GM21786 (cell line): ENCODE measurements around the gene PSMD12.
A peak's percentile ranks its signal among the peaks of the same experiment; 100 is the strongest.
"Not testable (repeated sequence)": the region's sequence is repeated elsewhere in the genome, so short reads cannot be mapped to it uniquely, and the experiment has no call there.

Experiments
- ATAC-seq: cut with Tn5 transposase; IDR thresholded peaks from one replicate; pipeline ENCODE4 v1.9.1; 2021; ENCODE audit not compliant: unreplicated experiment

PSMD12 gene

DNA sequence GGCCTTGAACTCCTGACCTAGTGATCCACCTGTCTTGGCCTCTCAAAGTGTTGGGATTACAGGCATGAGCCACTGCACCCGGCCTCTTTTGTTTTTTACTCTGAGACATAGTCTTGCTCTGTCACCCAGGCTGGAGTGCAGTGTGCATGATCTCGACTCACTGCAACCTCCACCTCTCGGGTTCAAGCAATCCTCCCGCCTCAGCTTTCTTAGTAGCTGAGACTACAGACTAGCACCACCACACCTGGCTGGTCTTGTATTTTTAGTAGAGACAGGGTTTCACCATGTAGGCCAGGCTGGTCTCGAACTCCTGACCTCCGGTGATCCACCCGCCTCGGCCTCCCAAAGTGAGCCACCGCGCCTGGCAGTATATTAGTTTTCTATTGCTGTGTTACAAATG, 22.2 kb upstream of the PSMD12 start:
- ATAC-seq = not testable (repeated sequence)

DNA sequence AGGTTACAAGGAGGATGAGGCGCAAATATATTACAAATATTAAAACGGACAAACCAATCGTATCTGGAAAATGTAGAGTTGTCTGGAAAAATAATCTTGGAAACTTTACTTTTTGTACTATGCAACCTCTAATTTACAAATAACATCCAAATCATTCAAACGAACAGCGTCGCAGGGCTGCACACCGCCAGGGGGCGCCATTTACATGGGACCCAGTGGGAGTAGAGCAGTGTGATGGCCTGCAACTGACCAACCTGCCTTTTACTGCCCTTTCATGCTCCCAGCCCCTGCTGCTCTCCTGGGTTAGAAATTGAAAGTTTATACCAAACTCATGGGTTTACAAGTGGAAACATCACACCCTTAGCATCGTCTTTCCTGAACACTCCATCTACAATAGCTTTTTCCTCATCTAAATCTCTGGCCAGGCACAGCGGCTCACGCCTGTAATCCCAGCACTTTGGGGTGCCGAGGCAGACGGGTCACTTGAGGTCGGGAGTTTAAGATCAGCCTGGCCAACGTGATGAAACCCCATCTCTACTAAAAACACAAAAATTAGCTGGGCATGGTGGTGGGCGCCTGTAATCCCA, 20.7 kb upstream of the PSMD12 start:
- ATAC-seq = no peak

DNA sequence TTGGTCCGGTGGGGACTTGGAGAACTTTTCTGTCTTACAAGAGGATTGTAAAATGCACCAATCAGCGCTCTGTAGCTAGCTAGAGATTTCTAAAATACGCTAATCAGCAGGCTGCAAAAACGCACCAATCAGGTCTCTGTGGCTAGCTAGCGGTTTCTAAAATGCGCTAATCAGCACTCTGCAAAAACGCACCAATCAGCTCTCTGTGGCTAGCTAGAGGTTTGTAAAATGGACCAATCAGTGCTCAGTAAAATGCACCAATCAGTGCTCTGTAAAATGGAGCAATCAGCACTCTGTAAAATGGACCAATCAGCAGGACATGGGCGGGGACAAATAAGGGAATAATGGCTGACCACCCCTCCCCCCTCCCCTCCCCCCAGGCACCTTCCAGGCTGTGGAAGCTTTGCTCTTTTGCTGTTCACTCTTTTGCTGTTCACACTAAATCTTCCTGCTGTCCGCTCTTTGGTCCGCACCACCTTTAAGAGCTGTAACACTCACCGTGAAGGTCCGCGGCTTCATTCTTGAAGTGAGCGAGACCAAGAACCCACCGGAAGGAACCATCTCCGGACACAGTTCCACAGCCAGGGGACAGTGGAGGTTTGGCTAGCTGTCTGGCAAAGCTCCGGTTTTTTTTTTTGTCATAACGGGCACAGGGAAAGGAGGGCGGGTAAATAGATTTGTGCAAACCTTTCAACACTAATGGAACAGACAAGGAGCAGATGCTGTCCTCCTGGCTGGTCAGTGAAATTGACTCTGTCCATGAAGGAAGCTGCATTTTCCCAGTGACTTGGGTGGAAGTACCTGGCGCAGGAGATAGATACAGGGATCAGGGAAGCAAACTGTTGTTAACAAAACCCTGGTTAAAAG, 19.0 kb upstream of the PSMD12 start:
- no peak for ATAC-seq

DNA sequence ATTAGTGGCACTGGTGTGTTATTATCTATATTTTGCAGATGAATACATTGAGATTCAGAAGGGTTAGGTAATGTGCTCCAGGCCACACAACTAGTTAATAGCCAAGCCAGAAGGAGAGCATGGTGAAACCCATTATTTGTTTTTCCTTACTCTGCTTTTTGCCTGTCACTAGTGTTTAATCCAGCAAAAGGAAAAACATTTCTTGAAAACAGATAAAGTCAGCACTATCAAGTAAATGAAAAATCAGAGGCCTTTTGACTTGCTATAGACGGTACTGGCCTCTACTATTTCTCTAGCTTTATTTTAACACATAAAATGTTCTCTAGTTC, 15.5 kb upstream of the PSMD12 start:
- ATAC-seq = no peak

DNA sequence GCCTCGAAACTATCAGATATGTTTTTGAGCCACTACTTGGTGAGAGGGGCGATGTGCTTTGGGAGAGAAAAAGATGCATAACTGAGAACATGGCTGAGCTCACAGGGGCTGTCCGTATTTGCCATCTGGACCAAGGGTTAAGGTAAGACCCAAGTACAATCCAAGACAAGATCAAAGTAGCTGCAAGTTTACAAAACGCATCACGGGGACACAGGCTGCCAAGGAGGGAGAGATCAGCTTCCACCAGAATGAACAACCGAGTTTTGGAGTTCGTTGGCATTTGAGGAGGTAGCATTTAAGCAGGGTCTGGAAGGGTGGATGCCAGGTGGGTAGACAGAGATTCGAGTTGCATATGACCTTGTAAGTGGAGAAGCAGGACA, 12.9 kb upstream of the PSMD12 start:
- no peak for ATAC-seq

DNA sequence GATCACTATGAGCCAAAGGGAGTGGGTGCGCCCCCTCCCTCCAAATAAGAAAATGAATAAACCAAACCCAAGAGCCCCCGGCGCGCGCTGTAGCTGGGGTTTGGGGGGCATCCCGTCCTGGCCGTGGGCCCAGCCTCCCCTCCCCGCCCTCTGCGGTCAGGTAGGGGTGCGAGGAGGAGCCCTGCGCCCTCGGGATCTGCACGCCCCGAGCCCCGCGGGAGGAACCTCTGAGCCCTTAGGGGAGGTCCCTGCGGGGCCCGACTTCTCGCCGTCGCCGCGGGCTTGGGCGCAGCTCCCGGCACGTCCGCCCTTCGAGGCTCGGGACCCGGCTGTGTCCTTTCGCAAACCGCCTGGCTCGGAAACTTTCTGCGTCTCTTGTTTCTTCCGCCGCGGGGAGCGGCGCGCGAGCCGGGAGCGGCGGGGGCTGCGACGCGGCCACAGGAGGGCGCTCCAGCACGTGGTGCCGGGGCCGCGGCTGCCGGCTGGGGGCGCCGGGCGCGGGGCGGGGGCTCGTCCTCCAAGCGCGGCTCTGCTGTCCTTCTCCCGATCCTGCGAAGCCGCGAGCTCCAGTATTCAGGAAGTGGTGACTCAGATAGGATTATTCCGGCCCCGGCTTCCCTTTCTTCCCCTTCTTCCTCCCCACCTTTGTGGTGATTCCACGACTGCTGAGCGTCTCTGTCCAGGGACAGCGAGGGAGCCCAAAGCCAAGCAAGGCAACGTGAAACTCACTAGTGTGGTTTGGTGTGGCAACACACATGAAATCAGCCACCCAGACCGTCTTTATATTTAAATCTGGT, 12.3 kb upstream of the PSMD12 start:
- ATAC-seq = no peak

DNA sequence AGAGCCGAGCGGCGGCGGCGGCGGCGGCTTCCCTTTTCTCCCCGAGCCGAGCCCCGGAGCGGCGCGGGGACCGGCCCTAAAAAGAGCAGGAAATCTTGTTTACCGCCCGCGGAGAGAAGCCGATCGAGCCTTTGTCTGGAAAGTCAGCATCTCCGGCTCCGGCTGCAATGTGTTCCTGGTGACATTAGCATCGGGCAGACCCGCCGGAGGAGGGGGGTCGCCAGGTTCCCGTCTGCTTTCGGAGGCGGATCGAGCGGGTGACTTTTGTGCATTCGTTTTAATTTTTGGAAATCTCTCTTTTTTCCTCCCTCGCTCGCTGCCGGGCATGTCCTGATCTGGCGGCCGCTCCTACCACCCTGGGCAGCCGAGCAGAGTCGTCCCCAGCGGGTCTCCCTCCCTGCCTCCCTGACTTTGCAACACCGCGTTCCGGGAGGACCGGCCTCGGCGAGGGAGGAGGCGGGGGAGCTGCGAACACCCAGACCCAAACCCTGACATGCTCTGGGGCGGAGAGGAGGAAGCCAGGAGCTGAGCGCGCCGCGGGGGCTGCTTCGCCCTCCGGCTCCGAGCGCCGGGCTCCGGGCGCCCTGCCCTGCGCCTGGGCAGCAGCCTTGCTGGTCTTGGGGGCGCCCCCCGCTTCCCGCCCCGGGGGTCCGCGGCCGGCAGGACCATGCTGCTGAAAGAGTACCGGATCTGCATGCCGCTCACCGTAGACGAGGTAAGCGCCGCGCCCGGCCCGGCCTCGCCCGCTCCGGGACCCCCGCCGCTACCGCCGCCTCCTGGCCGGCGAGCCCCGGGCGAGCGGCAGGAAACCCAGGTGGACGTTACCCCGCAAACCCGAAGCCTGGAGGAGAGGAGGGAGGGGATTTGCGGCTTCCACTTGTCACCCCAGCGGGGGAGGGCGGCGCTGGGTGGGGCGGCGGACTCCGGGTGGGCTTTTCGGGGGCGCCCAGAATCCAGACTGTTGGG, 11.4 kb upstream of the PSMD12 start:
- ATAC-seq = no peak

DNA sequence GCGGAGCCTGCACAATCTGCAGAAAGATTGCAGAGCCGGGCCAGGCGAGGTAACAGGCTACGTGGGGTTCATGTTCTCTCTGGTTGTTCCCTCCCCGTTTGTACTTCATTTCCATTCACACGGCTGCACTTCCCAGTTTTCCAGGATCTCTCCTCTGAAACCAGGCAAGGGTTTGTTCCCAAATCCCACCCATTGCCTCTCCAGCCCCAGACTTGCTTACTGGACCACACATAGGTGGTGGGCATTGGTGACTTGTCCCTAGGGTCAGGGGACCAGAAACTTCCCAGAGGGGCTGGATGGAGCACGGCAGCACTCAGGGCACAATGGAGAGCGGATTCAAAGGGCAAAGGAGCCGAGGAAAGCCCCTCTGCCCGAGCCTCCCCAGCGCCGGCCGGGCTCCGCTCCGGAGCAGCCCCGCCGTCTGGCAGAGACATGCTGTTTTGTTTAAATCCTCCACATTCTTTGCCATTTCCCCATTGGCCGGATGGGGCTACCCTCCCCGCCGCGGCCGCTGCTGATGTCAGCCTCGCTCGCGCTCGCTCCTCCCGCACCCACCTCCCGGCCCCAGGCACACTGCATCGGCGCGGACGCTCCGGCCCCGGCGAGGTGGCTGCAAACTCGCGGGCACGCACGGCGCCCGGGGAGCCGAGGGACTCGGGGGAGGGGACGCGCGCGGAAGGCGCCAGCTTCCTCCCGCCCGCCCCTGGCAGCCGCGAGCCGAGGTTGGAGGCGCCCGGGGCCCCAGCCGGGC, 10.5 kb upstream of the PSMD12 start, which contains the start of gene PITPNC1:
Gene PITPNC1 (plus strand): TSS at position 545 of the 751 bp plus-strand sequence.
- ATAC-seq = peak; percentile 72

DNA sequence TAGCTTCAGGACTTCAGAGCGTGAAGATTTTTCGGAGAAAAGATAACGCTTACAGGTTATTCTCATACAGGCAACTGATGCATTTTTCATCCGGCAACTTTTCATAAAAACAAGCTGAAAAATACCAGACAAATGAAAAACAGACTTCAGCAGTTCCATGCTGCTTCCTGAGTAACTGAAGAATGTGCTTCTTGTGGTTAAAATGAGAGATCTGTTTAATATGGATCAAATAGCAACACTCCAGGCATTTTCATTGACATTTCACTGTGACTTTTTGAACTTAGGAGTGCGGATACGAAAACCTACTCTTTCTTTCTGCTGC, 10.0 kb upstream of the PSMD12 start:
- no peak for ATAC-seq

DNA sequence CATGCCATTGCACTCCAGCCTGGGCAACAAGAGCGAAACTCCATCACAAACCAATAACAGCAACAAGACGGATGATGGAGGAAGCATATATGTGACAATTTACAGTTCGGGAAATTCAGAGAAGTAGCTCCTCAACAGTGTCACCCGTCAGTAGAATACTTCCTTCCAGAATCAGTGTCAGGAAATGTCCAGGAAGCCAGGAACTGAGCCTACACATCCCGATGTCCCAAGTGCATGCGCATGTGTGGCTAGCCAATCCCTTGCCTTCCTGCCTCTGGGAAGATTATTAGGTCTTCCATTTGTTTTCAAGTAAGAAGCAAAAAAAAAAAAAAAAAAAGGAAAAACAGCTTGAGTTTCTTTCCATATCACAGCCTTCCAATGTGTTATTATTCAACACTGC, 9.3 kb upstream of the PSMD12 start:
- no peak for ATAC-seq

DNA sequence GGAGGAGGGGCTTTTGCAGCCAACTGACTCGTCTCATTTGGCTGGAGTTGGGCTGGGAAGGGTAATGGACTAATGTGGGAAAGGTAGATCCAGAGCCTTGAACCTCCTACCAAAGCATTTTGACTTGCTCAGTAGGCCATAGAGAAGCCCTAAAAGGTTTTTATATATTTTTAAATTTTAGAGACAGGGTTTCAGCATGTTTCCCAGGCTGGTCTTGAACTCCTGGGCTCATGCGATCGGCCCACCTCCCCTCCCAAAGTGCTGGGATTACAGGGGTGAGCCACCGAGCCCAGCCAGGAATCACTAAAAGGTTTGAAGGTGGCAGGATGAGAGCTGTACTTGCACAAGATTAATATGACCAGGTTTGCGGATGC, 8.7 kb upstream of the PSMD12 start:
- no peak for ATAC-seq

DNA sequence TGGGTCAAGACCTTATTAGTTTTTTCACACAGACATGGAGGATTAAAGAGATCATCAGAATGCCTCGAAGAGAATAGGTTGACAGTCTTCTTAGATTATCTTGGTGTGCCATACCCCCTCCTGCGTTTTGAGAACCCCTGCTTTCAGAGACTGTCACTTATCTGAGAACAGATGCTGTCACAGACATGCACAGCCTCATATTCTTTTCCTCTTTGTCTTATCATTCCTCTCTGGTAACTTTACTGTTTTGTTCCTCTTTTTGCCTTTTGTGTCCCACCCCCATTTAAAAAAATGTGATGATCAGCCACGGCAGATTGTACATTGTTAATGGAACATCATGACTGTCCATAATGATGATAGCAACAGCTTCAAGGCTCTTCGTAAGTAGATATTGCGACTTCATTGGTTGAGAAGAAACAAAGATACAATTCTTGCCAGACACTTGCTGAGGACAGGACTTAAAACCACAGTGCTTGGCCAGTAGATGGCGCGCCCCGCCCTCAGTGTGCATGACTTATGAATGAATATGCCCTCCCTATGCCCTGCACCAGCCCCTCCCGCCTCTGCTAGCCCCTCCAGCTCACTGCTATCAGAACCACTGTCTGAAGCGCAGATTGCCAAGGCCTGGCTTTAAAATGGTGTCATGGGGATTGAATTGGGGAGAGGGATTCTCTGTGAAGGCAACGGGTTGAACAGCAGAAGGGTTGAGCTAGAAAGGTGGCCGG, 8.1 kb upstream of the PSMD12 start:
- ATAC-seq = peak; percentile 40

DNA sequence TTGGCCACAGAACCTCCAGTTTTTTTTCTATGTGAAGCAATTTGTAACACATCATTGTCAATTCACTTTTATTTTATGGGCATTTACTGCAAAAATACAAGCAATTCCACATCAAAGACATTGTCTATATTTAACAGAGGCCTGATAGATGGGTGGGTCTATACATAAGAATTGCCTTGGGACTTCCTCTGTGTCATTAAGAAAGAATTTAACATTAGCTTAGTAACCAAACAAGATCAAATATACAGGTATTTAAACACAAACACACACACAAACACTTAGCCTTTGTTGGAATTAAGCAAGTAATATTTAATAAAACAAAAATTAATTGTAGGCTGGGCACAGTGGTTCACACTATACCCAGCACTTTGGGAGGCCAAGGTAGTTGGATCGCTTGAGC, 6.4 kb upstream of the PSMD12 start:
- ATAC-seq = no peak

DNA sequence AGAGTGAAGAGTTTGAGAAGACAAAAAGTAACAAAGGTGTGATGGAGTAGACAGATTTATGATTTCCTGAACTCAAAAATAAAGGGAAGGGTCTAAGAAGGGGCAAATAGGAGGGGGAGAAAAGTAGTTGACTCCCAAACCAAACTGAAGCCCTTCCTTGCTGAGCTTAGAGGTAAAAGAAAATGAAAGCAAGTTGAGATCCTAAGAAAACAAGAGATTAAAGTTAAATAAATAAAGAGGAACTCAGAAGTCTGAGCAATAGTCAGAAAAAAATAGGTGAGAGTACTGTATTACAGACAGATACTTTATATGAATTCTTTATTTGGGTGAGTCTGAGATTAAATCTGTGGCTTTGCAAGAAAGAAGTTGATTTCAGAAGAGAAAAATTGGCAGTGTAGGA, 3.3 kb upstream of the PSMD12 start:
- no peak for ATAC-seq

DNA sequence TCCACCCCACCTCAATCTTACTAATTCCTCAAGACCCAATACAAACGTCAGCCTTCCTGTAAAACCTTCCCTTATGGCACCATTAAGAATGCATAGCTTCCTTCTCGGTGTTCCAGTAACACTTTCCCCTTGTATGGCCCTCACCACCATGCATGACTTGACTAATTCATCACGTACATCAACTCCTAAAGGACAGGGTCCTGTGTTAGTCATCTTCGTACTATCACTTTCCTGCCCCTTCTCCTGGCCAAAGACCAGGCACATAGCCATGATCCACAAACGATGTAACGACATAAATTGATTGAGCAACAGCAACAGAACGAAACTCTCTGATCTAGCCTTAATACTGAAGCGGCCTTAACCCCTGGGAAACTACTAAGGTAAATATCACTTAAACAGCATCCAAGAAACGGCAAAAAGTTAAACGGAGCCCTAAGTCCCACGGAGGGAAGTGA, 612 bp downstream of the PSMD12 start:
- no peak for ATAC-seq

DNA sequence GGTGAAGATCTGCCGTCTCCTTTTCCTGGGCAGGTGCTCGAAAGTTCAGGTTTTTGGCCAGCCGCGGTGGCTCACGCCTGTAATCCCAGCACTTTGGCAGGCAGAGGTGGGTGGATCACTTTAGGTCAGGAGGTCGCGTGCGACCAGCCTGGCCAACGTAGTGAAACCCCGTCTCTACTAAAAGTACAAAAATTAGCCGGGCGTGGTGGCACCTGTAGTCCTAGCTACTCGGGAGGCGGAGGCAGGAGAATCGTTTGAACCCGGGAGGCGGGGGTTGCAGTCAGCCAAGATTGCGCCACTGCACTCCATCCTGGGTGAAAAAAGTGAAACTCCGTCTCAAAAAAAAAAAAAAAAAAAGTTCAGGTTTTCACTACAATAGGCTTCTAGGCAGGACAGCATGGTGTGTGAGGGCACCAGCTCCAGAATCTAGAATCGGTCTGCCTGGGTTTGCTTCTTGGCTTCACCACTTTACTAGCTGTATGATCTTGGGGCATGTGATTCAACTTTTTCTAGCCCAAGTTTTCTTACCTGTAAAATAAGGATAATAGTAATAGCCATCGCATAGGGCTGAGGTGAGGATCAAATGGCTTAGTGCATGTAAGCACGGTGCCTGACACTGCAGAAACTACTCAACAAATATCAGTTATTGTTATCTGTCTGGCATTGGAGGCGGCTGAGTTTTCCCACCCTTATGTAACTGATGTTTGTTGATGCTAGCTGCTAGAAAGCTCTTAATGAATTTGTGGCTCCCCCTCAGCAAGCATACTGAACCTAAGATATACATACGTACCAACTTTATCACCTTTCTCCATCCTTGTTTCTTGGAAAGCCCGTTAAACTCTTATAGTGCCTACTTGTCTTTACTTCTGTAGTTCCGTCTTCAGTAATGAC, 1.3 kb downstream of the PSMD12 start:
- ATAC-seq = no peak

DNA sequence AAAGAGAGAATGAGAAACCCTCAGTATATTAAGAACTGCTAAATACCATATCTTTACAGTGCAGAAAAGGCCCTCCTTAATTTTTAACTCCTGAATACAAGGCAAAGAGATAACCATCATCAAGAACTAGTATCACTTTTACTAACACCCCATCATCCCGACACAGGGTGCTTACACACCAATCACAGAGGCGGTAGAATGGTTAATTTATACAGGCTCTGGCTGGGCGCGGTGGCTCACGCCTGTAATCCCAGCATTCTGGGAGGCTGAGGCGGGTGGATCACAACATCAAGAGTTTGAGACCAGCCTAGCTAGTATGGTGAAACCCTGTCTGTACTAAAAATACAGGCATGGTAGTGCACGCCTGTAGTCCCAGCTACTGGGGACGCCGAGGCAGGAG, 4.2 kb downstream of the PSMD12 start:
- no peak for ATAC-seq

DNA sequence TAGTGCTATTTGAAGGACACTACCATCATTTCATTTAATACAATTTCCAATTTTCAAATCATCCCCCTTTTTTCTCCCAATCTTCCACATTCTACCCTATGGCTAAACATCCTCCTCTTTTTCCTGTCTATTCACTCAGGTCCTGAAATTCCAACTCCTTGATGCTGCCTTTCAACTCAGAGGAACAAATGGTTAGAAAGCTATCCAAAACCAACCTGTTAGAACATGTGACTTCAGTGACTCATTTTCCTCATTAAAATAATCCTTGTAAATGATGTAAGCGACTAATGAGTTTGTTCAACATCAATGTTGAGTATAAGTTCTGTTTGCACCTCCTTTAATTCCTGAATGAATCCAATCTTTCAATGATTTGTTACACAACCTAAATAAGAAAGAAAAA, 5.5 kb downstream of the PSMD12 start:
- ATAC-seq = no peak
